MM.1S (cell line): Measurements from ENCODE around the gene PCDHGA2.
A peak's percentile ranks its signal among the peaks of the same experiment; 100 is the strongest.

Experiments used
- DNase-seq: peaks from one replicate; pipeline ENCODE4 v3.0.0-alpha.2; 2015
- H2AFZ ChIP-seq: fragments of 300-600 bp; sonication (generic); 2 replicates; pipeline ENCODE4 v1.6.0; 2016; ENCODE audit warnings: antibody characterized with exemption, low read length
- H3F3A ChIP-seq: fragments of 300-600 bp; sonication (generic); 2 replicates; pipeline ENCODE4 v1.6.1; 2016; ENCODE audit warnings: mild to moderate bottlenecking, antibody characterized with exemption, low read length, moderate library complexity, mixed read lengths; ENCODE audit not compliant: insufficient read depth
- H3K27ac ChIP-seq: fragments of 300-600 bp; sonication (generic); 2 replicates; pipeline ENCODE4 v1.5.1; 2016; ENCODE audit warnings: mild to moderate bottlenecking, low read length
- H3K27me3 ChIP-seq: fragments of 300-600 bp; sonication (generic); replicated peaks from 2 replicates; pipeline ENCODE4 v1.6.0; 2016; ENCODE audit warnings: low read length; ENCODE audit not compliant: insufficient read depth
- H3K36me3 ChIP-seq: fragments of 300-600 bp; sonication (generic); replicated peaks from 2 replicates; pipeline ENCODE4 v1.6.1; 2016; ENCODE audit warnings: mild to moderate bottlenecking, low read length, mixed read lengths; ENCODE audit not compliant: insufficient read depth
- H3K4me1 ChIP-seq: fragments of 300-600 bp; sonication (generic); 2 replicates; pipeline ENCODE4 v1.6.1; 2016; ENCODE audit warnings: low read length, mixed read lengths
- H3K4me2 ChIP-seq: fragments of 300-600 bp; sonication (generic); 2 replicates; pipeline ENCODE4 v1.6.0; 2016; ENCODE audit warnings: low read depth, low read length
- H3K4me3 ChIP-seq: fragments of 300-600 bp; sonication (generic); 2 replicates; pipeline ENCODE4 v1.5.1; 2016; ENCODE audit warnings: low read length, mixed read lengths
- H3K79me2 ChIP-seq: fragments of 300-600 bp; sonication (generic); 2 replicates; pipeline ENCODE4 v1.6.1; 2016; ENCODE audit warnings: mixed run types, low read length, mixed read lengths
- H3K9ac ChIP-seq: fragments of 300-600 bp; sonication (generic); 2 replicates; pipeline ENCODE4 v1.6.1; 2016; ENCODE audit warnings: low read length, mixed read lengths
- H3K9me2 ChIP-seq: fragments of 300-600 bp; sonication (generic); replicated peaks from 2 replicates; pipeline ENCODE4 v1.6.1; 2016; ENCODE audit warnings: mild to moderate bottlenecking, low read length, mixed read lengths; ENCODE audit not compliant: insufficient read depth
- H3K9me3 ChIP-seq: fragments of 300-600 bp; sonication (generic); replicated peaks from 2 replicates; pipeline ENCODE4 v1.6.1; 2016; ENCODE audit warnings: mild to moderate bottlenecking, low read length, mixed read lengths; ENCODE audit not compliant: insufficient read depth
- H4K20me1 ChIP-seq: fragments of 300-600 bp; sonication (generic); 2 replicates; pipeline ENCODE4 v1.6.1; 2016; ENCODE audit warnings: mild to moderate bottlenecking, low read length, moderate library complexity, mixed read lengths; ENCODE audit not compliant: insufficient read depth
- CTCF ChIP-seq: fragments of 300-600 bp; sonication (generic); IDR thresholded peaks from 2 replicates; pipeline ENCODE4 v1.5.1; 2016; ENCODE audit warnings: antibody characterized with exemption, low read length, mixed read lengths
- EZH2 ChIP-seq: fragments of 300-600 bp; sonication (generic); optimal IDR thresholded peaks from 2 replicates; pipeline ENCODE3; 2017; ENCODE audit warnings: low read depth, mild to moderate bottlenecking, antibody characterized with exemption, low read length, mixed read lengths
- EZH2phosphoT487 ChIP-seq: fragments of 300-600 bp; sonication (generic); IDR thresholded peaks from 2 replicates; pipeline ENCODE4 v1.6.1; 2018; ENCODE audit warnings: antibody characterized with exemption, low read length

The PCDHGA2 gene

GRCh38 chr5:141354900-141355469 lies 16.4 kb downstream of the PCDHGA2 start, which contains the start of gene PCDHGA4:
TSS of gene PCDHGA4 (plus strand) at chr5:141355021. CDS start at chr5:141355108, 87 bp downstream.
- Histone ChIP-seq H3K9me2 (no peaks in the 10 kb centered on the region), H3K27me3 (0 out of 2 replicates have a peak, but pooled peaks cover 6% of the 10 kb centered on the region), H3K4me2 (0 out of 2 replicates have a peak within 1 kb of the TSS, but pooled peaks have one; percentile 8), H2AFZ (peak within 1 kb of the TSS; percentile 16; the same call in 1 of the 2 replicates), H3K79me2 (no peaks in the 10 kb centered on the region), H3F3A (no peaks in the 10 kb centered on the region), H3K4me1 (no peaks in the 10 kb centered on the region), H3K9ac (no peak within 1 kb of the TSS), H4K20me1 (no peaks in the 10 kb centered on the region), H3K4me3 (no peak within 1 kb of the TSS), H3K9me3 (no peaks in the 10 kb centered on the region), H3K36me3 (no peaks in the 10 kb centered on the region), H3K27ac (no peak within 1 kb of the TSS)
- DNase-seq, result no peak
- TF ChIP-seq EZH2, result no peak
- no peak for TF ChIP-seq EZH2phosphoT487
- TF ChIP-seq CTCF, result peak; percentile 54

GRCh38 chr5:141355641-141356040 lies 17.1 kb downstream of the PCDHGA2 start:
- no peaks in the 10 kb centered on the region for H3K9me3 ChIP-seq
- H2AFZ ChIP-seq, result no peak overlapping the region
- H3K27me3 ChIP-seq, result 0 out of 2 replicates have a peak, but pooled peaks cover 3% of the 10 kb centered on the region

GRCh38 chr5:141356133-141356532 lies 17.6 kb downstream of the PCDHGA2 start:
- Histone ChIP-seq H3K4me2 (no peak overlapping the region), H3K9me2 (no peaks in the 10 kb centered on the region), H3K9me3 (no peaks in the 10 kb centered on the region), H3K4me3 (no peak overlapping the region), H3K27me3 (no peaks in the 10 kb centered on the region), H3K36me3 (no peaks in the 10 kb centered on the region), H4K20me1 (no peaks in the 10 kb centered on the region), H3F3A (no peaks in the 10 kb centered on the region), H3K27ac (no peak overlapping the region), H3K4me1 (no peaks in the 10 kb centered on the region), H3K9ac (no peak overlapping the region), H2AFZ (no peak overlapping the region), H3K79me2 (no peaks in the 10 kb centered on the region)
- no peak for DNase-seq
- TF ChIP-seq EZH2 (no peak), EZH2phosphoT487 (no peak), CTCF (no peak)

More at GRCh38 chr5:141355641-141356040, 17.1 kb downstream of the PCDHGA2 start:
- H3K4me1 ChIP-seq, result no peaks in the 10 kb centered on the region
- H3K9me2 ChIP-seq, result no peaks in the 10 kb centered on the region
- TF ChIP-seq EZH2 (no peak), CTCF (no peak), EZH2phosphoT487 (no peak)
- H3K79me2 ChIP-seq, result no peaks in the 10 kb centered on the region
- H3K4me2 ChIP-seq, result no peak overlapping the region
- no peak for DNase-seq
- H3K9ac ChIP-seq, result no peak overlapping the region
- no peak overlapping the region for H3K27ac ChIP-seq
- no peak overlapping the region for H3K4me3 ChIP-seq
- no peaks in the 10 kb centered on the region for H3K36me3 ChIP-seq
- no peaks in the 10 kb centered on the region for H3F3A ChIP-seq
- no peaks in the 10 kb centered on the region for H4K20me1 ChIP-seq
